Endothelial cell of umbilical vein (primary cell): ENCODE data around the gene HLTF. TPM values are rescaled to one million over a fixed set of nuclear protein-coding genes. Genes with fewer than 3 reads are reported as not detected.

ENCODE experiments used
- BruUV-seq: library from RNA; stranded (reverse); fragments of 400-500 nt; replicated peaks from 2 replicates; lab custom pipeline; 2021; lab: Mats Ljungman, UMichigan
- CTCF ChIA-PET: fragments of 300-600, 350-600 bp; sonication (Branson Sonifier 250); formaldehyde crosslinking; loops from one replicate; lab custom pipeline; 2021; ENCODE audit warnings: antibody characterized with exemption, inconsistent platforms; lab: Charles Lee
- POLR2A ChIA-PET: fragments of 300-600, 350-600 bp; sonication (Branson Sonifier 250); formaldehyde crosslinking; loops from one replicate; lab custom pipeline; 2021; ENCODE audit warnings: antibody characterized with exemption, inconsistent platforms; lab: Charles Lee
- DNase-seq: peaks from one replicate; pipeline ENCODE4 v3.0.0-alpha.2; 2011; ENCODE audit warnings: low read depth, low spot score
- FAIRE-seq: peaks from 2 replicates; lab custom pipeline; 2011; peaks lifted over from hg19 to GRCh38; lab: Jason Lieb, UNC
- H2AFZ ChIP-seq: 2 replicates; pipeline ENCODE4 v1.6.0; 2012; ENCODE audit warnings: low read depth, low read length, control low read depth, inconsistent platforms
- H3K27ac ChIP-seq: 2 replicates; pipeline ENCODE4 v1.5.1; 2011; ENCODE audit warnings: low read depth, mild to moderate bottlenecking, control low read depth, low read length, moderate library complexity; ENCODE audit not compliant: insufficient read depth
- H3K27me3 ChIP-seq, 2 experiments: 2 replicates each; pipeline versions ENCODE4 v1.6.0 to v1.6.1; 2011; ENCODE audit warnings: low read length in 2 of 2, mixed read lengths in 1 of 2; ENCODE audit not compliant: control insufficient read depth in 2 of 2, insufficient read depth in 2 of 2
- H3K36me3 ChIP-seq, 2 experiments: 2 replicates in 1 of 2; 3 replicates in 1 of 2; pipeline ENCODE4 v1.5.1; 2011; ENCODE audit warnings: low read length in 2 of 2, mild to moderate bottlenecking in 1 of 2, moderate library complexity in 1 of 2; ENCODE audit not compliant: control insufficient read depth in 2 of 2, insufficient read depth in 2 of 2; ENCODE audit errors: extremely low read depth in 1 of 2
- H3K4me1 ChIP-seq: 3 replicates; pipeline ENCODE4 v1.5.1; 2011; ENCODE audit warnings: mild to moderate bottlenecking, low read length; ENCODE audit not compliant: control insufficient read depth, insufficient read depth; ENCODE audit errors: extremely low read depth
- H3K4me2 ChIP-seq: 2 replicates; pipeline ENCODE4 v1.6.1; 2011; ENCODE audit warnings: low read length, control low read depth, mixed read lengths; ENCODE audit not compliant: insufficient read depth
- H3K4me3 ChIP-seq, 3 experiments: fragments of 200-600 bp in 1 of 3; sonication (generic), shearing (Covaris generic) in 1 of 3; replicated peaks in 1 of 3; 2 replicates each; pipeline ENCODE4 v1.5.1; 2011 to 2016; ENCODE audit warnings: control low read depth in 3 of 3, low read length in 3 of 3, mild to moderate bottlenecking in 2 of 3, inconsistent platforms in 1 of 3, low read depth in 1 of 3, moderate library complexity in 1 of 3; ENCODE audit not compliant: insufficient read depth in 1 of 3
- H3K79me2 ChIP-seq: 2 replicates; pipeline ENCODE4 v1.6.0; 2012; ENCODE audit warnings: low read length, inconsistent platforms; ENCODE audit not compliant: control insufficient read depth, insufficient read depth
- H3K9ac ChIP-seq: replicated peaks from 2 replicates; pipeline ENCODE3; 2011; ENCODE audit warnings: low read length, control low read depth; ENCODE audit not compliant: insufficient read depth; ENCODE audit errors: extremely low read depth
- H3K9me1 ChIP-seq: replicated peaks from 3 replicates; pipeline ENCODE4 v1.6.0; 2011; ENCODE audit warnings: mild to moderate bottlenecking, low read length; ENCODE audit not compliant: control insufficient read depth, insufficient read depth; ENCODE audit errors: extremely low read depth
- H3K9me3 ChIP-seq: replicated peaks from 2 replicates; pipeline ENCODE4 v1.5.1; 2012; ENCODE audit warnings: low read length, inconsistent platforms; ENCODE audit not compliant: control insufficient read depth, insufficient read depth
- H4K20me1 ChIP-seq: replicated peaks from 2 replicates; pipeline ENCODE3; 2011; ENCODE audit warnings: mild to moderate bottlenecking, low read length; ENCODE audit not compliant: control insufficient read depth, insufficient read depth; ENCODE audit errors: extremely low read depth
- EZH2 ChIP-seq: IDR thresholded peaks from 2 replicates; pipeline ENCODE4 v1.6.1; 2012; ENCODE audit warnings: borderline replicate concordance, low read depth, mild to moderate bottlenecking, moderate library complexity, low read length, inconsistent platforms; ENCODE audit not compliant: severe bottlenecking
- FOS ChIP-seq: IDR thresholded peaks from 2 replicates; pipeline ENCODE4 v1.6.1; 2011; ENCODE audit warnings: mild to moderate bottlenecking, low read length, moderate library complexity, borderline replicate concordance; ENCODE audit not compliant: insufficient read depth
- GATA2 ChIP-seq: IDR thresholded peaks from 2 replicates; pipeline ENCODE4 v1.7.0; 2011; ENCODE audit warnings: low read depth, mild to moderate bottlenecking, moderate library complexity, mixed read lengths, low read length; ENCODE audit not compliant: insufficient read length, insufficient read depth
- JUN ChIP-seq: IDR thresholded peaks from 2 replicates; pipeline ENCODE4 v1.6.1; 2011; ENCODE audit warnings: borderline replicate concordance, low read depth; ENCODE audit not compliant: insufficient read length, insufficient read depth
- MAX ChIP-seq: IDR thresholded peaks from 2 replicates; pipeline ENCODE4 v1.6.1; 2011; ENCODE audit not compliant: insufficient read depth, insufficient read length
- POLR2A ChIP-seq: IDR thresholded peaks from 2 replicates; pipeline ENCODE4 v1.6.1; 2012; ENCODE audit warnings: low read depth, mild to moderate bottlenecking, control low read depth, low read length
- POLR2AphosphoS5 ChIP-seq: IDR thresholded peaks from 2 replicates; pipeline ENCODE4 v1.6.1; 2012; ENCODE audit warnings: low read depth, mild to moderate bottlenecking, control low read depth, low read length, moderate library complexity; ENCODE audit not compliant: insufficient read depth
- dilution Hi-C: fragments of 300-500 bp; cut with MboI; formaldehyde crosslinking; loops from one replicate; pipeline ENCODE4 v1.15.0; 2019; ENCODE audit warnings: low sequenced_read_pairs; ENCODE audit not compliant: extremely low pct_ligation_motif_present
- intact Hi-C: fragments of 100-400 bp; cut with micrococcal nuclease; formaldehyde crosslinking; loops from one replicate; pipeline ENCODE4 v1.10.0; 2022
- polyA plus RNA-seq, 4 experiments: library from polyadenylated mRNA; depleted of rRNA in 3 of 4; stranded (reverse) in 3 of 4; unstranded in 1 of 4; fragments of >200 nt; gene quantifications; 2 replicates each; pipeline versions ENCODE4 v1.2.1 to v1.2.3, GENCODE V29; 2011 to 2012; ENCODE audit warnings: missing spikeins in 1 of 4
- total RNA-seq: library from RNA; stranded (reverse); gene quantifications from 2 replicates; pipeline ENCODE4 v1.2.3, GENCODE V29; 2021

The HLTF gene
- total and polyA plus RNA-seq, 2 donors (not counting 3 experiments of a cell fraction or from before 2014, with no cell fraction given), result 8.7 to 24.6 TPM

- Histone ChIP-seq H3K36me3 (peaks cover 6 to 9% of the 10 kb centered on the region in 2 experiments), H3K27me3 (no peaks in the 10 kb centered on the region), H3K4me1 (peaks cover 9% of the 10 kb centered on the region), H3K27ac (peak overlapping the region; percentile 3), H4K20me1 (no peaks in the 10 kb centered on the region), H3K9me3 (no peaks in the 10 kb centered on the region), H3K79me2 (no peaks in the 10 kb centered on the region), H3K4me3 (no peak overlapping the region), H3K9ac (no peak overlapping the region), H3K9me1 (no peaks in the 10 kb centered on the region), H2AFZ (no peak overlapping the region), H3K4me2 (no peak overlapping the region)
- peak; percentile 49 for TF ChIP-seq GATA2
- no peak for TF ChIP-seq EZH2
- TF ChIP-seq JUN, result no peak
- no peak for TF ChIP-seq POLR2A
- TF ChIP-seq POLR2AphosphoS5, result no peak
- no peak for TF ChIP-seq MAX
- peak; percentile 45 for TF ChIP-seq FOS
- ChIA-PET CTCF (no interaction called here), POLR2A (no interaction called here)
- peak; percentile 67 for FAIRE-seq
- dilution Hi-C loops, result no loop called here
- peak; percentile 37 for DNase-seq
- BruUV-seq, result no TSS peak
- intact Hi-C loops, result no loop called here
These were observed 69.4 kb downstream of the HLTF start for GRCh38 chr3:149016669-149017541.
